Activated CD8-positive, alpha-beta memory T cell treated with anti-CD3 and anti-CD28 coated beads, Interleukin-2, amount 50 U/mL, for 24 hours (primary cell): ENCODE measurements around the gene ARHGEF10L.
"Not testable (repeated sequence)": the region's sequence is repeated elsewhere in the genome, so short reads cannot be mapped to it uniquely, and the experiment has no call there.

Source experiments
- DNase-seq: peaks from one replicate; pipeline ENCODE4 v3.0.0-alpha.2; 2020; ENCODE audit errors: extremely low read depth

ARHGEF10L gene

DNA sequence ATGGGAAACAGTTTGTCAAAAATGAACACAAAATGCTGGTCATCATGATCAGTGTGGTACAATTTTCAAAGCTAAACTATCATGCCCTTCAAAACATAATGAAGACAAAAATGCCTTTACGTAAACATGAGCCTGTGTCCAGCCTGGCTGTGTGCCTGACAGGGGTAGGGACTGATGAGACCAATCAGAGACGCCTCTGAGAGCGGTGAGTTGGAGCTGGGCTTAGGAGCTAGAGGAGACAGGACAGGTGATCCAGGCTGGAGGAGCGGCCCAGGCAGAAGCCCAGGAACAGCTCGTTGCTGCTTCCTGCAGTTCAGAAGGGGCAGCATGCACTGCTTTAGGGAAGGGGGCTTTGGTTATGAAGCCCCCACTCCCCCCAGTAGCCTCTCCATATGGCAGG is 70.0 kb downstream of the ARHGEF10L start:
- DNase-seq: no peak

GRCh38 chr1:17610085-17610484 is 70.6 kb downstream of the ARHGEF10L start:
- DNase-seq: no peak

GRCh38 chr1:17610713-17611112 is 71.2 kb downstream of the ARHGEF10L start:
- DNase-seq: no peak

- DNase-seq: no peak
Observed at GRCh38 chr1:17611991-17612390, 72.5 kb downstream of the ARHGEF10L start.

DNA sequence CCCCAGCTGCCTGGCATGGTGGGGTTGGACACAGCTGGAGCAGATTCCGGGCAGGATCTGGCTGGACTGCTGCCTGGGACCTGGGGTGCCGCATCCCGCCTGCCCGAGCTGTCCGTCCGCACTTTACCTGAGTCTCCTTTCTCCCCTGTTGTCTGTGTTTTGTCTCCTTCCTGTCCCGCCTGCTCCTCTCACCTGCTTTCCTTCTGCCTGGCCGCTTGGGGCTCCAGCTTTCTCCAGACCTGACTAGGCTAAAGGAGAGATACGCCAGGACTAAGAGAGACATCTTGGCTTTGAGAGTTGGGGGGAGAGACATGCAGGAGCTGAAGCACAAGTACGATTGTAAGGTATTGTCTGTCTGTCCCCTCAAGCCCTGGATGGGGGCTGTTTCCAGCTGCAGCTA is 73.3 kb downstream of the ARHGEF10L start:
- no peak for DNase-seq

DNA sequence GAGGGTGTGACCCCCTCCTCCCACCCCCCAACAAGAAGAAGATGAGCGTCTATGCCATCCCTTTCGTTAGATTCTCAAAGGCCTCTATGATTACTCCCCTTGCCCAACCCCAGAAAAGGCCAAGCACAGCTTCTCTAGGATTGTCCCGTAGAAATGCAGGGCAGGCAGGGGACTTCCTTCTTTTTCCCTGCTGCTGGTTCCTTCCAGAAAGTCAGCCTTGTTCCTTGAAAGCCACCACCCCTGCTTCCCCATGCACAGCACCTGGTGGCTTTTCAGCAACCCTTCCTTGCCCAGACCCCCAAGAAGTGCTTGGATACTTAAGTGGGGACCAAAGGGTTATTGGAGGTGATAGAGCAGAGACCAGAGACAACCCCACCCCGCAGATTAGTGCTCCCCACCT is 75.1 kb downstream of the ARHGEF10L start:
- DNase-seq: no peak

DNA sequence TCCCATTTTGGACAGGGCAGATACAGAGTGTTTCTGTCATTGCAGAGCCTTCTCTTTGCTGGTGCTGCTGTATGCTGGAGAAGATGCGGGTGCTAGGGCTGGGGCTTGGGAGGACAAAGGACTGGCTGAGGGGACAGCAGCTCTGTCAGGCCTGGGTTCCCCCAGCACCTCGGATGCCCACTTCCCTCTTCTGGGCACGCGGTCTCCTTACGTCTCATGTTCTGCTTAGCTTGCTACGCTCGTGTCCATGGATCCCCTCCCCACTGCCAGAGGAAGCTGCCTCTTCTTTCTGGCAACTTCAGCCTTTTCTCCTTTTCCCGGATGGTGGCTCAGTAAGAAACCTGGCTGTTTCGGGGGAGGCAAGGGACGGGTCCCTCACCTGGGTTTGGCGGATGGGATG is 75.7 kb downstream of the ARHGEF10L start:
- no peak for DNase-seq

DNA sequence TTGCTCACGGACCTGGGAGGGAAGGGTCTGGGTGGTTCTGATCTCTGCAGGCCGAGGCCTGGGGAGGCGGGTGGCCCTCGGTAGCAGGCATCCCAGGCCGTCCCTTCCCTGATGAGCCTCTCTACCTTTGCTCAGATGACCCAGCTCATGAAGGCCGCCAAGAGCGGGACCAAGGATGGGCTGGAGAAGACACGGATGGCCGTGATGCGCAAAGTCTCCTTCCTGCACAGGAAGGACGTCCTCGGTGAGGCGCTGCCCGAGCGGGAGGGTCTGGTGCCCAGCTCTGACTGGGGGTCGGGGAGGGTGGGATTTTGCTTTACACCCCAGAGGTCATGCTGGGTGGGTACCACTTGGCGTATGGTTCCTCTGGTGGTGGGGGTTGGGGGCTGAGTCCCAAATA is 76.5 kb downstream of the ARHGEF10L start:
- DNase-seq: no peak

- DNase-seq: no peak
Observed at GRCh38 chr1:17616731-17617279, 77.3 kb downstream of the ARHGEF10L start.

GRCh38 chr1:17617787-17618557 is 78.5 kb downstream of the ARHGEF10L start:
- no peak for DNase-seq

DNA sequence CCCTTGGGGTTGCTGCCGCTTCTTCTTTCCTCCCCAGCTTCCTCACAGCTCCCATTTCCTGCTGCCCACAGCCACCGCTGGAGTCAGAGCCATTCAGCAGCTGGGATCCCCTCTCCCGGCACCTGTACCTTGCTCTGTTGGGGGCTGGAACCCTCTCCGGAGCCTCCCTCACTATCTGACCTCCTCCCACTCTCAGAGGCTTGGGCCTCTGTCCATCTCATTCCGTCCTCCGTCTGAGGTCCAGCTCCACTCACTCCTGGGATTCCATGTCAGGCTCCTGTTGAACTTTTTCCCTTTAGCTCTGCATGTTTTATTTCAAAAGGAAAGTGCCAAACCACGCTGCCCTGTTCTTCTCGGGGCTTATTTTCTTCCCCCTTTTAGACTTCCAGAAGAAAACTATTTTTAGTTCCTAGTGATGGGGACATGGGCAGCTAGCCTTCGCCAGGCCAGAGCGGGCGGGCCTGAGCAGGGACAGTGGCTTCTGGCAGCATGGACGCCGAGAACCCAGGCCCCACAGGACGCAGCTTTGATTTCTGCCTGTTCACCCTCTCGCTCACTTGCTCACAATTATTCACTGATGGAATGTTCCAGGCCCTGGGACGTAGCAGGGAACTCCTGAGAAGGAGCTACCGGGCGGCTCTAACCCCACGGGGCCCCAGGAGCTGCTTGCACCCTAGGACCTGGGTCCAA is 79.2 kb downstream of the ARHGEF10L start:
- DNase-seq: no peak

- no peak for DNase-seq
Observed at GRCh38 chr1:17620448-17620847, 81.0 kb downstream of the ARHGEF10L start.

DNA sequence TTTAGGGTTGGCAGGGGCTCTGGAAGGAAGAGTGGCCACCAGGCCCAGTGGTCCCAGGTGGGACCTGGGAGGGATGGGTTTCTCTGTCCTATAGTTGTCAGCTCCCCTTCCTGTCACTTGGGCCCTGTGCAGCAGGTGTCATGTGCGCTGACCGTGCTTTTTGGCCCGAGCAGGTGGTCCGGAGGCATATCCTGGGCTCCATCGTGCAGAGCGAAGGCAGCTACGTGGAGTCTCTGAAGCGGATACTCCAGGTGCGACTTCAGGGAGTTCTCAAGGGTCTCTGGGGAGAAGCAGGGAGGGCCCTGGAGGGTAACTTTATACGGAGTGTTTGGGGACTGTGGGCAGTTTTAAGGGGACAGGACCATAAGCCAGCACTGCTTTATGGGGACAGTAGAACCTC is 82.2 kb downstream of the ARHGEF10L start:
- no peak for DNase-seq

DNA sequence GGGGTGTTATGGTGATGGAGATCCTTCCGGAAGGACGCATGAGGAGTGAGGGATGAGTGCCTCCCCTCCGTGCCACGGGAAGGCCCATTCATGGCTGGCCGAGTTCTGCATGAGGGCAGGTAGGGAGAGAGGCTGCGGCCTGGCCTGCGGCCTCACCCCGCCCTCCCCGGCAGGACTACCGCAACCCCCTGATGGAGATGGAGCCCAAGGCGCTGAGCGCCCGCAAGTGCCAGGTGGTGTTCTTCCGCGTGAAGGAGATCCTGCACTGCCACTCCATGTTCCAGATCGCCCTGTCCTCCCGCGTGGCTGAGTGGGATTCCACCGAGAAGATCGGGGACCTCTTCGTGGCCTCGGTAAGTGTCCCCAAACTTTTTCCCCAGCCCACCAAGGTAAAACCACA is 83.3 kb downstream of the ARHGEF10L start:
- no peak for DNase-seq

DNA sequence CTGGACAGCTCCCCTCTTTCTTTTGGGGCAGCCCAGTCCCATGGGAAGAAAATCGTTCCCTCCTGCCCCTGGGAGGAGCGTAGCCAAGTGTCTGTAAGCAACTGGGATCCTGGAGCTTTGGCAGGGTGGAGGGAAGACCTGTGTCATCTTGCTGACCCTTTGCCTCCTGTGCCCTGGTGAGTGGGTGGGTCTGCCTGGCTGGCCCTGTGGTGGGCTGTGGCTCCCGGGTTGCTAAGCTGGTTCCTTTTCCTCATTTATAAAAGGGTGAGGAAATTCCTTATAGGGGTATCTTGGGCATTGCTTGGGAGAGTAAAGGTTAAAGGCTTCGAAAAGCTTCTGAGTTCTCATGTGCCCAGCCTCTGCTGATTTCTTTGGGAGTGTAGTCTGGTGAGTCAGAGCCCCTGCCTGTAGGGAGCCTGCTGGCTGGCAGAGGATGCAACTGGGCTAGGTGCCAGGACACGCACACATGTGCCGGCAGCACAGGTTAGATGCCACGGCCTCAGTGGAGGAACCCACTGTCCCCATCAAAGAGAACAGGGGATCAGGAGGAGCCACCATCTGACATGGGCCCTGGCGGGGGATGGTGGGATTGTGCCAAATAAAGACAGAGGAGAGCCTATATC is 85.2 kb downstream of the ARHGEF10L start:
- DNase-seq: no peak

DNA sequence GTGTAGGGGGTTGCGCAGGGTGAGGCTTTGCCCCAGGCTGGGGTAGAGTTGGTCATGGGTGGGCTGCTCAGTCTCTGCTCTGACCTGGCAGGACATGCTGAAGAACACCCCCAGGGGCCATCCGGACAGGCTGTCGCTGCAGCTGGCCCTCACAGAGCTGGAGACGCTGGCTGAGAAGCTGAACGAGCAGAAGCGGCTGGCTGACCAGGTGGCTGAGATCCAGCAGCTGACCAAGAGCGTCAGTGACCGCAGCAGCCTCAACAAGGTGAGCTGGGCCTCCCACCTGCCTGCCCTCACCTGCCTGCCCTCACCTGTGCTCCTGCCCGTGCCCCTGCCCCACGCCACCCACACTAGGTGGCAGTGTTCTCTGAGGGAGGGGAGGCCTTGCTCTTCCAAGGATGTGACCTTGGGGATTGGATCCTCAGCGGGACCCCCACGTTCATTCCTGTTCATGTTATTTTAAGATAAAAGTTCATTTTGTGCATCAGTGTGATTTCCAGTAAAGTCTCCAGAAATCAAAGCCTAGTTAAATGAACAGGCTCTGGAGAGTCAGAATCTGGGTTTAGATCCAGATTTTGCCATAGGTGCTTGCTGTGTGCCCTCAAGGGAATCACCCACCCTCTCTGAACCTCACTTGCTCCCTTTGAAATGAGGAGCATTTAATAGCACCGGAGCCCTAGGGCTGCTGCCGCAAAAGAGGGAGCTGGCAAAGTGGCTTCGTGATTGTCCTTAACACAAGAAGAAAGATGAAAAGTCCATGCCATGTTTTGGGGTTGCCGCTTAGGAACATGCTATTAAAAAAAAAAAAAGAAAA is 87.9 kb downstream of the ARHGEF10L start:
- DNase-seq: no peak

DNA sequence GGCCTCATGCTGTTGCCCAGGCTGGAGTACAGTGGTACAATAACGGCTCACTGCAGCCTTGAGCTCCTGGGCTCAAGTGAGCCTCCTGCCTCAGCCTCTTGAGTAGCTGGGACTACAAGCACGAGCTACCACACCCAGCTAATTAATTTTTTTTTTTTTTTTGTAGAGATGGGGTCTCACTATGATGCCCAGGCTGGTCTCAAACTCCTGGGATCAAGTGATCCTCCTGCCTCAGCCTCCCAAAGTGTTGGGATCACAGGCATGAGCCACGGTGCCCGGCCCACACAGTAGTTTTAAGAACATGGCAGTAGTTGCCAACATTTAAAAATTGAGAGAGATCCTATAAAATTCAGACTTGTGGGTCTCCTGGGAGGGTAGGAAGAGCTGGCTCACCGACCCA is 89.5 kb downstream of the ARHGEF10L start:
- DNase-seq: not testable (repeated sequence)

GRCh38 chr1:17629460-17629859 is 90.0 kb downstream of the ARHGEF10L start:
- no peak for DNase-seq

- DNase-seq: no peak
Observed at GRCh38 chr1:17630048-17630830, 90.7 kb downstream of the ARHGEF10L start.

DNA sequence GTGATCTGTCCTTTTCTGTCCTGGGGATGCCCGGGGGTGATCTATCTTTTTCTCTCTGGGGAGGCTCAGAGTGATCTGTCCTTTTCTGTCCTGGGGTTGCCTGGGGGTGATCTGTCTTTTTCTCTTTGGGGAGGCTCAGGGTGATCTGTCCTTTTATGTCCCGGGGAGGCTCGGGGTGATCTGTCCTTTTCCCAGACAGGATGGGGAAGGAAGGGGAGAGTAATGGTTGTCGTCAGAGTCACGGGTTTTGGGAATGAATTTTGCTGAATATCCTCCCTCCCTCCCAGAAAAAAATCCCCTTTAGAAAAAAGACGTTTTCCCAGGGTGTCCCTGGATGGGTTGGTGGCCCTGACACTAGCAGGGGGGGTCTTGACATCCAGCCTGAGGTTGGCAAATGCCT is 91.5 kb downstream of the ARHGEF10L start:
- DNase-seq: no peak

DNA sequence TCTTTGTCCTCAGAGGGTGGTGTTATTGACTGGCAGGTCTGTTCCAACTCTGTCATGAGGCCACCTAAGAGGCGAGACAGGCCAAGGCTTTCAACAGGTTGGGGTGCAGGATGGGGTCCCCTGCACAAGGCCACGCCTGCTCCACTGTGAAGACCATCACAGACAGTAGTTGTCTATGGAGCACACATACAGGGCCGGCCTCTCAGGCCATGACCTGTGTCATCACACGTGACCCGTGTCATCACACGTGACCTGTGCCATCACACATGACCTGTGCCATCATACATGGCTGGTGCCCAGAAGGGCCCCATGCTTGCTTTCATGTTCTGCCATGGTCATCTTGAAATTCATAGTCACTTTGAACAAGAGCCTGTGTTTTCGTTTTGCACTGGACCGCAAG is 91.9 kb downstream of the ARHGEF10L start:
- DNase-seq: no peak
